Smooth muscle cell (in vitro differentiated cells): Measurements from ENCODE around the gene PREX1. TPM values are rescaled to one million over a fixed set of nuclear protein-coding genes. Genes with fewer than 3 reads are reported as not detected.

Experiments used
- DNase-seq: peaks from one replicate; lab custom pipeline; 2025; ENCODE audit not compliant: unreplicated experiment; lab: John Stamatoyannopoulos, UW
- H2AFZ ChIP-seq: fragments of 200-600 bp; sonication (generic); 2 replicates; pipeline ENCODE4 v1.6.0; 2016; ENCODE audit warnings: antibody characterized with exemption, low read depth, mild to moderate bottlenecking
- H3F3A ChIP-seq: fragments of 200-600 bp; sonication (generic); 2 replicates; pipeline ENCODE4 v1.6.0; 2017; ENCODE audit warnings: antibody characterized with exemption, low read depth
- H3K27ac ChIP-seq: fragments of 200-600 bp; sonication (generic); 2 replicates; pipeline ENCODE4 v1.5.1; 2016; ENCODE audit warnings: low read depth, mild to moderate bottlenecking
- H3K27me3 ChIP-seq: fragments of 200-600 bp; sonication (generic); 2 replicates; pipeline ENCODE4 v1.6.1; 2016; ENCODE audit warnings: low read depth, mild to moderate bottlenecking
- H3K36me3 ChIP-seq: fragments of 200-600 bp; sonication (generic); 2 replicates; pipeline ENCODE4 v1.5.1; 2016; ENCODE audit warnings: low read depth
- H3K4me1 ChIP-seq: fragments of 200-600 bp; sonication (generic); 2 replicates; pipeline ENCODE4 v1.5.1; 2016; ENCODE audit warnings: low read depth
- H3K4me2 ChIP-seq: fragments of 200-600 bp; sonication (generic); 2 replicates; pipeline ENCODE4 v1.6.0; 2016; ENCODE audit warnings: mild to moderate bottlenecking
- H3K4me3 ChIP-seq: fragments of 200-600 bp; sonication (generic); 2 replicates; pipeline ENCODE4 v1.5.1; 2016; ENCODE audit warnings: mild to moderate bottlenecking
- H3K79me2 ChIP-seq: fragments of 200-600 bp; sonication (generic); 2 replicates; pipeline ENCODE4 v1.6.0; 2016; ENCODE audit warnings: low read depth, mild to moderate bottlenecking
- H3K9ac ChIP-seq: fragments of 200-600 bp; sonication (generic); 2 replicates; pipeline ENCODE4 v1.6.0; 2016; ENCODE audit warnings: low read depth
- H3K9me3 ChIP-seq: fragments of 200-600 bp; sonication (generic); replicated peaks from 2 replicates; pipeline ENCODE4 v1.5.1; 2016; ENCODE audit warnings: low read depth
- H4K20me1 ChIP-seq: fragments of 200-600 bp; sonication (generic); 2 replicates; pipeline ENCODE4 v1.6.0; 2016; ENCODE audit warnings: low read depth
- CTCF ChIP-seq: fragments of 200-600 bp; sonication (generic); IDR thresholded peaks from 2 replicates; pipeline ENCODE4 v1.5.1; 2017; ENCODE audit warnings: borderline replicate concordance, mild to moderate bottlenecking, antibody characterized with exemption; ENCODE audit not compliant: insufficient read depth, poor library complexity, severe bottlenecking
- WGBS: methylation state at CpG from one replicate; pipeline ENCODE4 v1.1.7; 2016; ENCODE audit warnings: low lambda C conversion rate; 5-methylcytosine and 5-hydroxymethylcytosine counted together
- polyA plus RNA-seq: library from polyadenylated mRNA; unstranded; fragments of >200 nt; fragmentation: Nextera tagmentation; extraction: Ambion mirVana; gene quantifications from 2 replicates; pipeline ENCODE4 v1.2.1, GENCODE V29; 2016
- total RNA-seq: library from RNA; depleted of rRNA; stranded (reverse); fragments of >200 nt; gene quantifications from 2 replicates; pipeline ENCODE4 v1.2.3, GENCODE V29; 2014

Gene PREX1
- total and polyA plus RNA-seq, 2 experiments from 2014 or later: 0.04 to 0.30 TPM

- H3K4me1 ChIP-seq: no peaks in the 10 kb centered on the region
- H3K4me2 ChIP-seq: no peak overlapping the region
- no peaks in the 10 kb centered on the region for H4K20me1 ChIP-seq
- no peak overlapping the region for H2AFZ ChIP-seq
- no peak overlapping the region for H3K4me3 ChIP-seq
- DNase-seq: no peak
- no peak overlapping the region for H3K27ac ChIP-seq
- WGBS: 83% methylated on average over 8 of the region's 8 CpGs
- H3K27me3 ChIP-seq: no peaks in the 10 kb centered on the region
- peaks cover 4% of the 10 kb centered on the region for H3F3A ChIP-seq
- H3K79me2 ChIP-seq: no peaks in the 10 kb centered on the region
- no peaks in the 10 kb centered on the region for H3K9me3 ChIP-seq
- TF ChIP-seq CTCF: no peak
- H3K9ac ChIP-seq: no peak overlapping the region
- H3K36me3 ChIP-seq: no peaks in the 10 kb centered on the region
Observed at GRCh38 chr20:48697845-48698491, 129.8 kb downstream of the PREX1 start.

GRCh38 chr20:48696671-48697070 lies 131.1 kb downstream of the PREX1 start:
- Histone ChIP-seq H4K20me1 (no peaks in the 10 kb centered on the region), H3K4me1 (no peaks in the 10 kb centered on the region), H2AFZ (no peak overlapping the region), H3K9ac (no peak overlapping the region), H3K79me2 (no peaks in the 10 kb centered on the region), H3F3A (peaks cover 4% of the 10 kb centered on the region), H3K36me3 (no peaks in the 10 kb centered on the region), H3K4me2 (no peak overlapping the region), H3K27ac (no peak overlapping the region), H3K4me3 (no peak overlapping the region), H3K27me3 (no peaks in the 10 kb centered on the region), H3K9me3 (no peaks in the 10 kb centered on the region)
- TF ChIP-seq CTCF: no peak
- 79% methylated on average over 4 of the region's 4 CpGs for WGBS
- no peak for DNase-seq

- no peak overlapping the region for H3K27ac ChIP-seq
Observed at GRCh38 chr20:48695738-48696137, 132.1 kb downstream of the PREX1 start.

More at GRCh38 chr20:48695738-48696137, 132.1 kb downstream of the PREX1 start:
- TF ChIP-seq CTCF: no peak
- peaks cover 4% of the 10 kb centered on the region for H3F3A ChIP-seq
- no peak overlapping the region for H3K4me3 ChIP-seq
- no peak overlapping the region for H2AFZ ChIP-seq
- no peaks in the 10 kb centered on the region for H3K36me3 ChIP-seq
- H3K9ac ChIP-seq: no peak overlapping the region
- H3K79me2 ChIP-seq: no peaks in the 10 kb centered on the region
- H3K27me3 ChIP-seq: no peaks in the 10 kb centered on the region
- peak overlapping the region; percentile 41 for H3K4me2 ChIP-seq
- no peaks in the 10 kb centered on the region for H3K4me1 ChIP-seq
- no peak for DNase-seq
- no peaks in the 10 kb centered on the region for H4K20me1 ChIP-seq
- no peaks in the 10 kb centered on the region for H3K9me3 ChIP-seq
